T-helper 2 cell treated with Interferon-gamma antibody and Interleukin-4, amounts not matched to agents 100 ng/mL and 5 ng/mL, for 36 hours (primary cell): ENCODE data around the gene TBC1D16. TPM values are rescaled to one million over a fixed set of nuclear protein-coding genes. Genes with fewer than 3 reads are reported as not detected.

Experiments used
- intact Hi-C: fragments of 100-400 bp; cut with micrococcal nuclease; formaldehyde crosslinking; loops from one replicate; pipeline ENCODE4 v1.15.1; 2023
- total RNA-seq: library from RNA; stranded (reverse); gene quantifications from 2 replicates; pipeline ENCODE4 v1.2.3, GENCODE V29; 2022

Gene TBC1D16
- total RNA-seq, 1 donor from 2014 or later = 0.80 TPM

- intact Hi-C loops = no loop called here
These were observed 9.9 kb downstream of the TBC1D16 start for GRCh38 chr17:80025796-80026195.

- intact Hi-C loops = no loop called here
These were observed 10.5 kb downstream of the TBC1D16 start for GRCh38 chr17:80025140-80025539.

GRCh38 chr17:80024206-80024972 lies 11.3 kb downstream of the TBC1D16 start:
- intact Hi-C loops = no loop called here

- intact Hi-C loops = no loop called here
These were observed 12.0 kb downstream of the TBC1D16 start for GRCh38 chr17:80023481-80024205.

- intact Hi-C loops = no loop called here
These were observed 14.1 kb downstream of the TBC1D16 start for GRCh38 chr17:80021600-80021999.

- intact Hi-C loops = no loop called here
These were observed 16.6 kb downstream of the TBC1D16 start for GRCh38 chr17:80018917-80019651.

- intact Hi-C loops = no loop called here
These were observed 18.3 kb downstream of the TBC1D16 start for GRCh38 chr17:80017226-80018010.

GRCh38 chr17:80012765-80013741 lies 22.6 kb downstream of the TBC1D16 start:
- intact Hi-C loops = no loop called here

- intact Hi-C loops = no loop called here
These were observed 23.6 kb downstream of the TBC1D16 start for GRCh38 chr17:80011989-80012555.

GRCh38 chr17:80010283-80010858 lies 25.3 kb downstream of the TBC1D16 start:
- intact Hi-C loops = no loop called here

- intact Hi-C loops = no loop called here
These were observed 26.0 kb downstream of the TBC1D16 start for GRCh38 chr17:80009391-80010282.

- intact Hi-C loops = no loop called here
These were observed 26.8 kb downstream of the TBC1D16 start for GRCh38 chr17:80008848-80009247.

GRCh38 chr17:80008383-80008840 lies 27.3 kb downstream of the TBC1D16 start:
- intact Hi-C loops = no loop called here

- intact Hi-C loops = no loop called here
These were observed 27.7 kb downstream of the TBC1D16 start for GRCh38 chr17:80007939-80008338.

- intact Hi-C loops = no loop called here
These were observed 28.6 kb downstream of the TBC1D16 start for GRCh38 chr17:80006811-80007752.

- intact Hi-C loops = no loop called here
These were observed 29.3 kb downstream of the TBC1D16 start for GRCh38 chr17:80006339-80006720.
